H9 (cell line): Measurements from ENCODE around the gene GAREM2. TPM values are rescaled to one million over a fixed set of nuclear protein-coding genes. Genes with fewer than 3 reads are reported as not detected.

Experiments
- DNase-seq: peaks from one replicate; pipeline ENCODE4 v3.0.0-alpha.2; 2017
- H2AFZ ChIP-seq: one replicate; pipeline ENCODE4 v1.6.1; 2013; ENCODE audit warnings: mild to moderate bottlenecking, low read length, control low read depth, moderate library complexity
- H2AK5ac ChIP-seq: 2 replicates; pipeline ENCODE4 v1.6.1; 2013; ENCODE audit warnings: low read length, control low read depth, mixed read lengths; ENCODE audit not compliant: insufficient read length
- H2BK120ac ChIP-seq: one replicate; pipeline ENCODE4 v1.6.1; 2013; ENCODE audit warnings: low read depth, mild to moderate bottlenecking, low read length, control low read depth, inconsistent platforms; ENCODE audit not compliant: poor library complexity, severe bottlenecking
- H2BK12ac ChIP-seq: 2 replicates; pipeline ENCODE4 v1.6.1; 2013; ENCODE audit warnings: low read length, control low read depth, mixed read lengths, low read depth; ENCODE audit not compliant: insufficient read length
- H2BK15ac ChIP-seq: 2 replicates; pipeline ENCODE4 v1.6.1; 2013; ENCODE audit warnings: low read depth, low read length, control low read depth
- H2BK20ac ChIP-seq: one replicate; pipeline ENCODE4 v1.6.1; 2013; ENCODE audit warnings: low read depth, mild to moderate bottlenecking, low read length, control low read depth, inconsistent platforms; ENCODE audit not compliant: poor library complexity, severe bottlenecking
- H2BK5ac ChIP-seq: 2 replicates; pipeline ENCODE4 v1.6.1; 2013; ENCODE audit warnings: low read length, control low read depth, mixed read lengths; ENCODE audit not compliant: insufficient read length
- H3K14ac ChIP-seq: 2 replicates; pipeline ENCODE4 v1.6.1; 2013; ENCODE audit warnings: low read length, control low read depth; ENCODE audit not compliant: insufficient read depth
- H3K18ac ChIP-seq: 2 replicates; pipeline ENCODE4 v1.6.1; 2013; ENCODE audit warnings: low read depth, mild to moderate bottlenecking, mixed read lengths, low read length, control low read depth; ENCODE audit not compliant: insufficient read length
- H3K23ac ChIP-seq: 2 replicates; pipeline ENCODE4 v1.6.1; 2013; ENCODE audit warnings: low read length, control low read depth, mixed read lengths, low read depth; ENCODE audit not compliant: insufficient read length
- H3K23me2 ChIP-seq: 2 replicates; pipeline ENCODE4 v1.6.1; 2013; ENCODE audit warnings: low read depth, mild to moderate bottlenecking, mixed read lengths, low read length, control low read depth; ENCODE audit not compliant: insufficient read length, poor library complexity, severe bottlenecking
- H3K27ac ChIP-seq: 2 replicates; pipeline ENCODE4 v1.5.1; 2013; ENCODE audit warnings: low read length, control low read depth, mixed read lengths, low read depth; ENCODE audit not compliant: insufficient read length
- H3K27me3 ChIP-seq: 2 replicates; pipeline ENCODE4 v1.6.1; 2013; ENCODE audit warnings: low read length, control low read depth, inconsistent platforms; ENCODE audit not compliant: insufficient read depth
- H3K4ac ChIP-seq: 2 replicates; pipeline ENCODE4 v1.6.1; 2013; ENCODE audit warnings: low read depth, mild to moderate bottlenecking, control low read depth, inconsistent platforms, low read length, moderate library complexity
- H3K4me1 ChIP-seq: 2 replicates; pipeline ENCODE4 v1.6.1; 2013; ENCODE audit warnings: low read length, control low read depth, inconsistent platforms; ENCODE audit not compliant: insufficient read depth
- H3K4me2 ChIP-seq: 2 replicates; pipeline ENCODE4 v1.6.1; 2013; ENCODE audit warnings: low read length, control low read depth, mixed read lengths; ENCODE audit not compliant: insufficient read length, insufficient read depth
- H3K56ac ChIP-seq: 2 replicates; pipeline ENCODE4 v1.6.1; 2013; ENCODE audit warnings: low read depth, mild to moderate bottlenecking, mixed read lengths, low read length, control low read depth; ENCODE audit not compliant: insufficient read length
- H3K79me1 ChIP-seq: 2 replicates; pipeline ENCODE4 v1.6.1; 2013; ENCODE audit warnings: low read depth, mild to moderate bottlenecking, moderate library complexity, low read length, control low read depth, inconsistent platforms; ENCODE audit not compliant: insufficient read depth, poor library complexity, severe bottlenecking
- H3K79me2 ChIP-seq: 2 replicates; pipeline ENCODE4 v1.6.1; 2013; ENCODE audit warnings: low read length, control low read depth, inconsistent platforms; ENCODE audit not compliant: insufficient read depth
- H3K9ac ChIP-seq: 2 replicates; pipeline ENCODE4 v1.6.1; 2013; ENCODE audit warnings: low read length, control low read depth, mixed read lengths; ENCODE audit not compliant: insufficient read length; ENCODE audit errors: extremely low read depth
- H3K9me3 ChIP-seq: one replicate; pipeline ENCODE4 v1.6.1; 2013; ENCODE audit warnings: low read depth, low read length, inconsistent platforms; ENCODE audit not compliant: control insufficient read depth
- H3T11ph ChIP-seq: one replicate; pipeline ENCODE4 v1.6.1; 2013; ENCODE audit warnings: mild to moderate bottlenecking, low read length, control low read depth, inconsistent platforms
- H4K20me1 ChIP-seq: one replicate; pipeline ENCODE4 v1.6.1; 2013; ENCODE audit not compliant: control insufficient read depth, insufficient read length, insufficient read depth
- H4K5ac ChIP-seq: 2 replicates; pipeline ENCODE4 v1.6.1; 2013; ENCODE audit warnings: low read depth, mild to moderate bottlenecking, mixed read lengths, low read length, control low read depth; ENCODE audit not compliant: insufficient read length
- H4K8ac ChIP-seq: replicated peaks from 2 replicates; pipeline ENCODE4 v1.6.1; 2013; ENCODE audit warnings: low read length, control low read depth, mixed read lengths, low read depth; ENCODE audit not compliant: insufficient read length
- H4K91ac ChIP-seq: 2 replicates; pipeline ENCODE4 v1.6.1; 2013; ENCODE audit warnings: low read depth, mild to moderate bottlenecking, moderate library complexity, mixed read lengths, low read length, control low read depth; ENCODE audit not compliant: insufficient read length
- H3K27ac Mint-ChIP-seq, 3 experiments: 2 replicates in 2 of 3; 3 replicates in 1 of 3; pipeline ENCODE4 v1.8.0; 2020 to 2021; ENCODE audit warnings: mixed read lengths in 3 of 3, mild to moderate bottlenecking in 1 of 3, moderate library complexity in 1 of 3
- H3K27me3 Mint-ChIP-seq: 2 replicates; pipeline ENCODE4 v1.8.0; 2021; ENCODE audit warnings: low read depth, mild to moderate bottlenecking, moderate library complexity, mixed read lengths
- H3K36me3 Mint-ChIP-seq, 3 experiments: 2 replicates in 2 of 3; 3 replicates in 1 of 3; pipeline ENCODE4 v1.8.0; 2020 to 2021; ENCODE audit warnings: low read depth in 3 of 3, mixed read lengths in 3 of 3; ENCODE audit not compliant: insufficient read depth in 1 of 3
- H3K4me1 Mint-ChIP-seq, 2 experiments: 2 replicates each; pipeline ENCODE4 v1.8.0; 2020; ENCODE audit warnings: mixed read lengths in 2 of 2
- H3K4me3 Mint-ChIP-seq, 2 experiments: 2 replicates in 1 of 2; 3 replicates in 1 of 2; pipeline ENCODE4 v1.8.0; 2020 to 2021; ENCODE audit warnings: mild to moderate bottlenecking in 2 of 2, mixed read lengths in 2 of 2, moderate library complexity in 1 of 2
- H3K9me3 Mint-ChIP-seq, 2 experiments: 2 replicates in 1 of 2; 3 replicates in 1 of 2; pipeline ENCODE4 v1.8.0; 2020; ENCODE audit warnings: mild to moderate bottlenecking in 2 of 2, mixed read lengths in 2 of 2, moderate library complexity in 1 of 2
- CTCF ChIP-seq: fragments of 200-600 bp; sonication (generic); conservative IDR thresholded peaks from 3 replicates; pipeline ENCODE4 v1.8.0; 2021; ENCODE audit warnings: antibody characterized with exemption, mild to moderate bottlenecking
- WGBS: extraction: QIAGEN DNeasy Blood & Tissue Kit; methylation state at CpG from one replicate; pipeline ENCODE4 v1.1.7; 2013; ENCODE audit warnings: missing lambda C conversion rate, low lambda C conversion rate, mixed read lengths; ENCODE audit not compliant: insufficient read length; ENCODE audit errors: extremely low coverage; 5-methylcytosine and 5-hydroxymethylcytosine counted together
- long read RNA-seq: library from polyadenylated mRNA; unstranded; transcript quantifications from one replicate; pipeline ENCODE4 v2.0.0, GENCODE V29; 2020
- total RNA-seq: library from RNA; stranded (reverse); gene quantifications from 2 replicates; pipeline ENCODE4 v1.2.1, GENCODE V29; 2021

The GAREM2 gene
- total RNA-seq = 14.2 and 14.4 TPM in 2 replicates
- long read RNA-seq, partial matches to known transcripts = 24 of 26 reads
- long read RNA-seq, other reads (novel, unspliced or antisense) = 1 of 26 reads

DNA sequence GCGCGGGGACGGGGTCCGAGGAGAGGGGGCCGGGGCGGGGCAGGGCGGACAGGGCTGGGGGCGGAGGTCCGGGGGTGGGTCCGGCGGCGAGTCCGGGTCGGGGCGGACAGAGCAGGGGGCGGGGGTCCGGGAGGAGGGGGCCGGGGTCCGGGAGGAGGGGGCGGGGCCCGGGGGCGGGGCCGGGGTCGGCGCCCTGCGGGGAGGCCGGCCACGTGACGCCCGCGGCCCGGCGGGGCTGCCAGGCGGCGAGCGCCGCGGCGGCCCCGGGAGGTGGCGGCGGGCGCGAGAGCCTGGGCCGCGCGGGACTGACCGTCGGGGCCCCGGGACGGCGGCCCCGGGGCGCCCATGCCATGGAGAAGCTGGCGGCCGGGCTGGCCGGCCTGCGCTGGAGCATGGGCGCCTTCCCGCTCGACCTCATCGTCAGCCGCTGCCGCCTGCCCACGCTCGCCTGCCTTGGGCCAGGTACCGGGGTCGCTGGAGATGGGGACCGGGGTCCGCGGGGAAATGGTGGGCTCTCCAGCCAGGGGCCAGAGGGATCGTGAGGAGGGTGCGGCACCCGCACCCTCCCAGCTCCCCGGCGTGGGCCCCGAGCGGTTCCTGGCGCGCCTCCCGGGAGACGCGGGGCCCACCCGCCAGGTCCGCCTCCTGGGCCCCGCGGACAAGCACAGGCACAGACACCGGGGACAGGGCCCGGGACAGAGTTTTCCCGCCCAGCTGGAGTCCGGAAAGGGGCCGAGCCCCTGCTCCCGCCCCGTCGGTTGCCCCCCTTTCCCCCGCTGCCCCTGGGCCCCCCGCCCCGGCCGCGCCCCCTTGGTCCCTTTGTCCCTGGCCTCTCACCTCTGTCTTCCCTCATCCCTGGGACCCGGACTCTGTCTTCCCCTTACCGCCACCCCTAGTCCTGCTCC, at the start of gene GAREM2:
TSS of gene GAREM2 (plus strand) at position 218 of the 905 bp plus-strand sequence. CDS start at position 351, 133 bp downstream.
- peak within 1 kb of the TSS; percentile 36 for H3K4me2 ChIP-seq
- H3K4me3 Mint-ChIP-seq = peak within 1 kb of the TSS; percentile 67 to 89
- H3K27ac Mint-ChIP-seq = no peak within 1 kb of the TSS; a peak in 1 of 7 replicates
- H3K27me3 ChIP-seq = no peaks in the 10 kb centered on the region
- WGBS = no CpG with 5 or more reads among the region's 102 CpGs
- no peaks in the 10 kb centered on the region for H4K20me1 ChIP-seq
- no peak within 1 kb of the TSS for H3K27ac ChIP-seq
- no peak within 1 kb of the TSS for H3K23ac ChIP-seq
- peak within 1 kb of the TSS; percentile 43 for H3K9ac ChIP-seq
- peaks cover 10 to 19% of the 10 kb centered on the region in 2 experiments for H3K4me1 Mint-ChIP-seq
- no peak within 1 kb of the TSS for H3K4ac ChIP-seq
- peaks cover 11% of the 10 kb centered on the region for H3K23me2 ChIP-seq
- H4K8ac ChIP-seq = no peak within 1 kb of the TSS
- DNase-seq = peak; percentile 62
- H4K5ac ChIP-seq = no peak within 1 kb of the TSS
- H3K79me2 ChIP-seq = no peaks in the 10 kb centered on the region
- no peak within 1 kb of the TSS for H3K14ac ChIP-seq
- no peak within 1 kb of the TSS for H3T11ph ChIP-seq
- H3K9me3 ChIP-seq = no peaks in the 10 kb centered on the region
- no peak within 1 kb of the TSS for H2BK20ac ChIP-seq
- H3K9me3 Mint-ChIP-seq = peaks cover 0 to 5% of the 10 kb centered on the region in 2 experiments; a peak in 2 of 5 replicates
- no peak within 1 kb of the TSS for H2BK5ac ChIP-seq
- H4K91ac ChIP-seq = no peak within 1 kb of the TSS
- no peaks in the 10 kb centered on the region for H3K79me1 ChIP-seq
- H3K18ac ChIP-seq = no peak within 1 kb of the TSS
- no peak within 1 kb of the TSS for H2AFZ ChIP-seq
- no peak within 1 kb of the TSS for H2BK120ac ChIP-seq
- H3K4me1 ChIP-seq = no peaks in the 10 kb centered on the region; the same call in 1 of the 2 replicates
- H2AK5ac ChIP-seq = no peak within 1 kb of the TSS
- H2BK12ac ChIP-seq = no peak within 1 kb of the TSS
- peaks cover 0 to 12% (median 9%) of the 10 kb centered on the region in 3 experiments; a peak in 6 of 7 replicates for H3K36me3 Mint-ChIP-seq
- H3K27me3 Mint-ChIP-seq = peaks cover 28% of the 10 kb centered on the region
- H3K56ac ChIP-seq = no peak within 1 kb of the TSS
- no peak for TF ChIP-seq CTCF
- H2BK15ac ChIP-seq = no peak within 1 kb of the TSS
